HepG2 (cell line): ENCODE results near the gene ZNF444. TPM values are rescaled to one million over a fixed set of nuclear protein-coding genes. Genes with fewer than 3 reads are reported as not detected.

Source experiments
- ATF7-NPFF ChIP-seq: sonication (generic); formaldehyde crosslinking; IDR thresholded peaks from 2 replicates; pipeline ENCODE4 v1.8.1; 2023; ENCODE audit warnings: mild to moderate bottlenecking, low read depth, missing genetic modification reagents, moderate library complexity
- HMGA1 ChIP-seq: sonication (generic); formaldehyde crosslinking; conservative IDR thresholded peaks from 2 replicates; pipeline ENCODE4 v1.4.0; 2020; ENCODE audit warnings: missing genetic modification reagents
- HNRNPL ChIP-seq: fragments of 200-400 bp; formaldehyde crosslinking; IDR thresholded peaks from 2 replicates; pipeline ENCODE4 v1.6.1; 2017; ENCODE audit warnings: mild to moderate bottlenecking, low read depth, low read length
- HNRNPUL1 ChIP-seq: fragments of 200-400 bp; formaldehyde crosslinking; IDR thresholded peaks from 2 replicates; pipeline ENCODE4 v1.6.1; 2017; ENCODE audit warnings: low read depth, mild to moderate bottlenecking, low read length, moderate library complexity
- NBN ChIP-seq: fragments of 450-650 bp; conservative IDR thresholded peaks from 2 replicates; pipeline ENCODE4 v1.6.1; 2017
- PHF5A ChIP-seq: IDR thresholded peaks from one replicate; pipeline ENCODE4 v1.6.1; 2018; ENCODE audit warnings: low read depth, missing genetic modification reagents; ENCODE audit not compliant: unreplicated experiment
- RFX5 ChIP-seq: IDR thresholded peaks from 2 replicates; pipeline ENCODE4 v1.6.1; 2011; ENCODE audit warnings: low read depth, low read length, improper control_type of control experiment
- SMAD3 ChIP-seq: sonication (generic); formaldehyde crosslinking; IDR thresholded peaks from 2 replicates; pipeline ENCODE4 v1.4.0; 2020; ENCODE audit warnings: missing genetic modification reagents
- THAP9 ChIP-seq: sonication (generic); formaldehyde crosslinking; IDR thresholded peaks from 2 replicates; pipeline ENCODE4; 2020; ENCODE audit warnings: missing genetic modification reagents, mild to moderate bottlenecking, borderline replicate concordance
- THYN1 ChIP-seq: sonication (generic); formaldehyde crosslinking; IDR thresholded peaks from 2 replicates; pipeline ENCODE4 v1.8.1; 2023; ENCODE audit warnings: low read depth, mild to moderate bottlenecking, moderate library complexity, missing genetic modification reagents, borderline replicate concordance
- TOE1 ChIP-seq: sonication (generic); formaldehyde crosslinking; IDR thresholded peaks from 2 replicates; pipeline ENCODE4 v1.4.0; 2020; ENCODE audit warnings: mild to moderate bottlenecking, missing genetic modification reagents
- UBTF ChIP-seq: sonication (generic); formaldehyde crosslinking; IDR thresholded peaks from 2 replicates; pipeline ENCODE4 v1.4.0; 2020; ENCODE audit warnings: mild to moderate bottlenecking, missing genetic modification reagents
- ZBTB20 ChIP-seq: sonication (generic); formaldehyde crosslinking; IDR thresholded peaks from 2 replicates; pipeline ENCODE4 v1.8.1; 2023; ENCODE audit warnings: missing genetic modification reagents, low read depth, mild to moderate bottlenecking, borderline replicate concordance
- ZKSCAN8 ChIP-seq: IDR thresholded peaks from 2 replicates; pipeline ENCODE4 v1.6.1; 2016; ENCODE audit warnings: borderline replicate concordance, missing genetic modification reagents, missing compliant biosample characterization
- ZNF160 ChIP-seq: sonication (generic); formaldehyde crosslinking; IDR thresholded peaks from 2 replicates; pipeline ENCODE4 v1.8.0; 2022; ENCODE audit warnings: mild to moderate bottlenecking, inconsistent platforms, missing genetic modification reagents
- ZNF337 ChIP-seq: sonication (generic); formaldehyde crosslinking; IDR thresholded peaks from 2 replicates; pipeline ENCODE4 v1.5.1; 2020; ENCODE audit warnings: missing genetic modification reagents, low read depth, mild to moderate bottlenecking, borderline replicate concordance
- ZNF432 ChIP-seq: sonication (generic); formaldehyde crosslinking; IDR thresholded peaks from 2 replicates; pipeline ENCODE4 v1.5.0; 2020; ENCODE audit warnings: missing genetic modification reagents, mild to moderate bottlenecking, borderline replicate concordance
- ZNF441 ChIP-seq: sonication (generic); formaldehyde crosslinking; IDR thresholded peaks from 2 replicates; pipeline ENCODE4 v1.7.0; 2021; ENCODE audit warnings: missing genetic modification reagents, borderline replicate concordance
- ZNF549 ChIP-seq: sonication (generic); formaldehyde crosslinking; IDR thresholded peaks from 2 replicates; pipeline ENCODE4 v1.5.0; 2020; ENCODE audit warnings: missing genetic modification reagents
- ZNF550 ChIP-seq: sonication (generic); formaldehyde crosslinking; IDR thresholded peaks from 2 replicates; pipeline ENCODE4 v1.4.0; 2020; ENCODE audit warnings: mild to moderate bottlenecking, missing genetic modification reagents, borderline replicate concordance
- ZNF562 ChIP-seq: sonication (generic); formaldehyde crosslinking; IDR thresholded peaks from 2 replicates; pipeline ENCODE4 v1.8.0; 2022; ENCODE audit warnings: missing genetic modification reagents, borderline replicate concordance
- ZNF569 ChIP-seq: sonication (generic); formaldehyde crosslinking; IDR thresholded peaks from 2 replicates; pipeline ENCODE4 v1.5.0; 2020; ENCODE audit warnings: mild to moderate bottlenecking, missing genetic modification reagents, moderate library complexity, borderline replicate concordance
- ZNF678 ChIP-seq: sonication (generic); formaldehyde crosslinking; IDR thresholded peaks from 2 replicates; pipeline ENCODE4 v1.4.0; 2020; ENCODE audit warnings: mild to moderate bottlenecking, missing genetic modification reagents
- ZNF766 ChIP-seq: sonication (generic); formaldehyde crosslinking; IDR thresholded peaks from 2 replicates; pipeline ENCODE4 v1.5.0; 2020; ENCODE audit warnings: missing genetic modification reagents, borderline replicate concordance
- ZNF775 ChIP-seq: sonication (generic); formaldehyde crosslinking; IDR thresholded peaks from 2 replicates; pipeline ENCODE4 v1.4.0; 2020; ENCODE audit warnings: missing genetic modification reagents, mild to moderate bottlenecking, moderate library complexity, borderline replicate concordance
- ZNF781 ChIP-seq: sonication (generic); formaldehyde crosslinking; IDR thresholded peaks from 2 replicates; pipeline ENCODE4 v1.5.1; 2020; ENCODE audit warnings: borderline replicate concordance, mild to moderate bottlenecking, missing genetic modification reagents; ENCODE audit errors: not compliant biosample characterization
- ZNF879 ChIP-seq: sonication (generic); formaldehyde crosslinking; IDR thresholded peaks from 2 replicates; pipeline ENCODE4 v1.8.1; 2023; ENCODE audit warnings: missing genetic modification reagents
- polyA plus RNA-seq, 8 experiments: library from polyadenylated mRNA; depleted of rRNA in 3 of 8; stranded (reverse) in 7 of 8; unstranded in 1 of 8; fragments of >200 nt; fragmentation: Illumina TruSeq in 4 of 8; extraction: Trizol in 4 of 8; gene quantifications; 2 replicates each; pipeline versions ENCODE4 v1.2.1 to v1.2.3, GENCODE V29; 2011 to 2016; ENCODE audit warnings: low read depth in 4 of 8, missing spikeins in 1 of 8, mixed read lengths in 1 of 8; ENCODE audit not compliant: insufficient read depth in 1 of 8
- total RNA-seq, 5 experiments: library from RNA; depleted of rRNA; stranded (reverse); fragments of >200 nt; fragmentation: Illumina TruSeq; extraction: Trizol; gene quantifications; 2 replicates each; pipeline ENCODE4 v1.2.3, GENCODE V29; 2016; ENCODE audit warnings: low read depth in 1 of 5

ZNF444 gene
- total and polyA plus RNA-seq, 2 of the 13 experiments (the other 11 are each of a cell fraction or from before 2014, with no cell fraction given) = 27.4 to 30.3 TPM

GRCh38 chr19:56105090-56105701 is 35.9 kb upstream of the ZNF444 start (continued):
- TF ChIP-seq UBTF (no peak), ZNF775 (CRISPR knock-in tag) (no peak), ZNF569 (no peak), ZKSCAN8 (CRISPR knock-in tag) (no peak), ZNF550 (CRISPR knock-in tag) (no peak), THAP9 (CRISPR knock-in tag) (no peak), TOE1 (CRISPR knock-in tag) (no peak), ZNF432 (no peak), ZNF678 (no peak), ZNF781 (CRISPR knock-in tag) (no peak), ZNF160 (no peak), ZNF879 (CRISPR knock-in tag) (no peak), ZNF562 (CRISPR knock-in tag) (no peak), ATF7-NPFF (CRISPR knock-in tag) (no peak), ZNF337 (CRISPR knock-in tag) (no peak), SMAD3 (CRISPR knock-in tag) (peak; percentile 49; the same call in 1 of the 2 replicates), PHF5A (CRISPR knock-in tag) (no peak), ZBTB20 (no peak), HNRNPUL1 (no peak), HMGA1 (CRISPR knock-in tag) (no peak), ZNF549 (no peak), ZNF441 (CRISPR knock-in tag) (no peak), RFX5 (no peak), NBN (no peak), HNRNPL (peak; percentile 87), ZNF766 (CRISPR knock-in tag) (no peak), THYN1 (no peak)
